ES-I3 (cell line): ENCODE measurements around the gene BMX.

Source experiments
- H3K36me3 ChIP-seq: 2 replicates; pipeline ENCODE4 v1.6.1; 2013; ENCODE audit warnings: mild to moderate bottlenecking, low read length, control low read depth, moderate library complexity; ENCODE audit not compliant: insufficient read depth
- H3K4me1 ChIP-seq: 2 replicates; pipeline ENCODE4 v1.6.1; 2013; ENCODE audit warnings: mild to moderate bottlenecking, control low read depth, low read length; ENCODE audit not compliant: insufficient read depth
- H3K9ac ChIP-seq: 2 replicates; pipeline ENCODE4 v1.6.1; 2013; ENCODE audit warnings: low read depth, mild to moderate bottlenecking, low read length, moderate library complexity
- H3K9me3 ChIP-seq: 2 replicates; pipeline ENCODE4 v1.6.1; 2013; ENCODE audit warnings: mild to moderate bottlenecking, low read length, moderate library complexity; ENCODE audit not compliant: control insufficient read depth, insufficient read depth

BMX gene

DNA sequence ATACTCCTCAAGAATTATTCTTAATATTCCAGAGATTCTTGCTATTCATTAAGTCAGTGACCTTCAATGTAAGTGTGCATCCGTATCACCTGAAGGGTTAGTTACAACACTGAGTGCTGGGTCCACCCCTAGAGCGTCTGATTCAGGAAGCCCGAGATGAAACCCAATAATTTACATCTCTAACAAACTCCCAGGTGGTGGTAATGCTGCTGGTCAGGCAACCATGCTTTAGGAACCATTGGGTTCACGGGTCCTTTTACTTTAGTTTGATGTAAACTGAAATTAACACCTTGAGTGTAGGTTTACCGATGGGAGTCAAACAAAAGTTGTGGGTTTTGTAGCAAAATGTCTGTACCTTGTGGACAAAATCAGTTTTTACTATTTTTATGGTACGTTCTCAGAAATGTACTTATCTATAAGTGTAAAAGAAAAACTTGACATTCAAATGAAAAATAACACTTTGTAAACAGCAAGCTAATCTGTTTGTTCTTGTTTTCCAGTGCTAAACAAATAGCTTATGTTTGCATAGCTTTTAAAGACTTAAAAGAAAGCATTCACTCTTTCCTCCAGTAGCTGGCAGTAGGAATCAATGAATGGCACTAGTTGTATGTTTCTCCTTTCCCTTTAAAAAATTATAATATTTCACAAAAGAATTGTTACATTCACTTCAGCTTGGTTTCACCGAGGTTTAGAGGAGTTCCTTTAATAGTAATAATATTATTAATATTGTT, 67.4 kb downstream of the BMX start:
- Histone ChIP-seq H3K9ac (no peak overlapping the region), H3K9me3 (no peaks in the 10 kb centered on the region), H3K36me3 (no peaks in the 10 kb centered on the region), H3K4me1 (peaks cover 18% of the 10 kb centered on the region)

DNA sequence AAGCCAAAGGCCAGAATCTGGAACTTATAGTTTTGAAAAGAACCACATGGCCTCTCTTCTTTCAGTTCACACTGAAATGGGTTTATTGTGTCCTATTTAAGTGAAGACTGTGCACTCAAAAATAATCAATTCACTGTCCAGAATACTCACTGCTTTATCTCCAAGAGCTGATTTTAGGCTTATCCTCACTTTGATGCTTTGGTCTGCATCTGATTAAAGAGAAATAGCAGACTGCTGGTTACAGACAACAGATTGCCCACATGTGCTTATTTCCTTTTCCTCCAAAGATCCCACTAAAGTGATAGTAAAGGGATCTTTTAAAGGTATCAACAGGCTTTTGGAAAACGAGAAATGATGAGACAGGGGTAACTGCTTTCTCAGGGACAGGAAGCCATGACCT, 69.5 kb downstream of the BMX start:
- Histone ChIP-seq H3K4me1 (peaks cover 18% of the 10 kb centered on the region), H3K9me3 (no peaks in the 10 kb centered on the region)

DNA sequence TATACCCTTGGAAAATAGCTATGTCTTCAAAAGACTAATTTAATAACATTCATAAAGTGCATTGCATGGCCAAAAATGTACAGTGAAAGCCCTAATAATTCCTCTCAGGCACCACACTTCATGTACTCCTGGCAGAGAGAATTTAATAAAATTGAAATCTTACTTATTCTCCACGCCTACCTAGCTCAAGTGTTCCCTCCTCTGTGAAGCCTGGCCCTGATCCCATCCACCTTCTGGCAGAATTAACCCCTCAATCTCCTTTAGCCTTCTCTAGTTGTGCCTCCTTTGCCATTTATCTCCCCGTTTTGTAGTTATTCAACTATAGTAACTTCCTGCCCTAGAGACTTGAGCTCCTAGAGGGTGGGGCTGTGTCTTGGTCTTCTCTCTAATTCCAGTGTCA, 73.4 kb downstream of the BMX start:
- no peaks in the 10 kb centered on the region for H3K9me3 ChIP-seq

More for the DNA sequence above, 69.5 kb downstream of the BMX start:
- no peak overlapping the region for H3K9ac ChIP-seq
- no peaks in the 10 kb centered on the region for H3K36me3 ChIP-seq

DNA sequence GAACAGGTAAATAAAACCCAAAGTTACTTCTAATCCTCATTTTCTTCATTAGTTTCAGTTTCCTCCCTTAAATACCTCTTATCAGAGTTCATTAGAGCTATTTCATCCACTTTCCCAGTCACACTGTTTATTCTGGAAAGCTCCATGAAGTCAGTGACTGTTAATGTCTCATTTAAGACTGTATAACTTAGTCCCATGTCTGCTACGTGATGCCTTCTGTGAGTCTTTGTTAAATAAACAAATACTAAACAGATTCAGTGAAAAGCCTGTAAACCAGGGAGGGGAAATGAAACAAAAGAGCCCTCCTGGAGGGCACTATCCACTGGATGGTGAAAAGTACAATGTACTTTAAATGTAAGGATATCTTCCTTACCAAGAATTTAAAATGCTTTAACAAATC, 75.4 kb downstream of the BMX start:
- H3K4me1 ChIP-seq = peaks cover 17% of the 10 kb centered on the region
- H3K9me3 ChIP-seq = no peaks in the 10 kb centered on the region
- no peaks in the 10 kb centered on the region for H3K36me3 ChIP-seq
- H3K9ac ChIP-seq = no peak overlapping the region

More for the DNA sequence above, 73.4 kb downstream of the BMX start:
- Histone ChIP-seq H3K9ac (no peak overlapping the region), H3K4me1 (peaks cover 7% of the 10 kb centered on the region; the same call in 1 of the 2 replicates), H3K36me3 (no peaks in the 10 kb centered on the region)

DNA sequence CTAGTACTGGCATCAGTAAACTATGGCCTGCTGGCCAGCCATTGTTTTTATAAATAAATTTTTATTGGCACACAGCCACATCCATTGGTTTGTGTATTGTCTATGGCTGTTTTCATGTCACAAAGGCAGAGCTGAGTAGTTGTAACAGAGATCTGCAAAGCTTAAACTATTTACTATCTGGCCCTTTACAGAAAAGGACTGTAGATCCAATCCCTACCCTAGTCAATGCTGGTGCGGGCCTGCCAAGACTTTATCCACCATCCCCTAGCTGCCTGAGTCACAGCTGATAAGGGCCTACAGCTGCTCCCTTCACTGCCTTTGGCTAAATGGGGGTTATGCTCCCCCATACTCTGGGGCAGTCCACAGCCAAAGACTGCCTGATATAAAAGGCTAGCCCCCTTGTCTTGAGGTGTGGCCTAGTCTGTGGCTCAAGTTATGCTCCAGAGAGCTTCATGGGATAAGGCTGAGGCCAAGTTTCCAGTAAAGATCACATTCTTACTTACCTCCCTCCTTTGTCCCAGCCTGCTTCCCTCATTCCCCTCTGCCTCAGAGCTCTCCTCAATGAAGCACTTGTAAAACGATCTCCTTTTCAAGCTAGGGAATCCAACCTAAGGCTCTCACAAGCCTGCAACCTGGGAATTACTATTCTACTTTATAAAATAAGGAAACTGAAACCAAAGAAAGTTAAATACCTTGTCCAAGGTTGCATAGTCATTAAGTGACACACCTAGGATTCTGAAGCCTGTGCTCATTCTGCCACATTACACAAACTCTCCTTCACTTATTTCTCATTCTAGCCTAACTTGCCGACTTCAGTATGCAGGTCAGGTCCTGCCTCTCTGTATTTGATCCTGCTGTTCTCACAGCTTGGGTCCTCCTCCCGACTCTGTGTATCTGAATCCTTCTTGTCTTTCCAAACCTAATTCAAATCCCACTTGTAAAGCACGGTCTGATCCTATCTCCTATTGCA, 79.5 kb downstream of the BMX start:
- Histone ChIP-seq H3K4me1 (peaks cover 17% of the 10 kb centered on the region), H3K9ac (no peak overlapping the region), H3K9me3 (no peaks in the 10 kb centered on the region), H3K36me3 (no peaks in the 10 kb centered on the region)

DNA sequence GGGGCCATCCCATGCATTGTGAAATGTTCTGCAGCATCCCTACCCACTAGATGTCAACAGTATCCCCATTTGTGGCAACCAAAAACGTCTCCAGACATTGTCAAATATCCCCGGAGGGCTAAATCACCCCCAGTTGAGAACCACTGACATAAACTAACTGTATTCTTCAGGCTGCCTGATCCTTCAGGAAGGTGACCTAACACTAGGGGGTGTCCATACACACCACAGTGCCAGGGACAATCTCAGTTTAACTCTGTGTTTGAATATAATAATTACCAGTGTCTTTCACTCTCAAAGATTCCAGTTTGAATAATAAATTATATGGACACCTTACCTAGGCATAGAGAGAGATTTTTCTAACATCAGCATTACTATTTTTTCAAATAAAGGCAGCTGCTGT, 93.8 kb downstream of the BMX start:
- H3K36me3 ChIP-seq = no peaks in the 10 kb centered on the region
- H3K9ac ChIP-seq = no peak overlapping the region
- H3K9me3 ChIP-seq = no peaks in the 10 kb centered on the region
- H3K4me1 ChIP-seq = no peaks in the 10 kb centered on the region

DNA sequence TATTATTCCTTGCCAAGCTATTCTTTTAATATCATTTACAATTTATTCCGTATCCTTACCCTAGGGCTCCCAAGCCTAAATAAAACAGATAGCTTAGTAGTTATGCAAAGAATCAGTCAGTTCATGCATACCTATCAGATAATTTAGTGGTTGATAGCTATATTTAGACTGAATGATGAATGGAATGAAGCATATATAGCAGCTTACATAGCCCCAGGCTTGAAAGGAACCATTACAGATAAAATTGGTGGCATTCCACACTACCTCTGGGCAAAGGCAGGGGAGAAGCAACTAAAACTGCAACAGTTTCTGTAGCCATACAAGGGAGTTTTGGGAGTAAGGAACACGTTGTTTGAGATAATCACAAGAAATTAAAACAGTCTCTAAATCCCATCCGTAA, 97.4 kb downstream of the BMX start:
- no peaks in the 10 kb centered on the region for H3K4me1 ChIP-seq
- H3K9me3 ChIP-seq = no peaks in the 10 kb centered on the region

DNA sequence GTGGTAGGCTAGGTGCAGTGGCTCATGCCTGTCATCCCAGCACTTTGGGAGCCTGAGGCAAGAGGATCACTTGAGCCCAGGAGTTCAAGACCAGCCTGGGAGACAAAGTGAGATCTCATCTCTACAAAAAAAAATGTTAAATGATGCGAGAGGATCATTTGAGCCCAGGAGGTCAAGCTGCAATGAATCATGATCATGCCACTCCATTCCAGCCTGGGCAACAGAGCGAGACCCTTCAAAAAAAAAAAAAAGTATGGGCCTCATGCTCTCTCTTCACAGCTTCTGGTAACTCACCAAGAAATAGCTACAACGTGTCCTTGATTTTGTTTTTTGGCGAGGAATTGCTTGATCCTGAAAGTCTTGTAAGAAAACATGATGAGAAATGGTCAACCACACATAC, 98.9 kb downstream of the BMX start:
- H3K4me1 ChIP-seq = no peaks in the 10 kb centered on the region
- H3K9ac ChIP-seq = no peak overlapping the region
- H3K9me3 ChIP-seq = no peaks in the 10 kb centered on the region
- H3K36me3 ChIP-seq = no peaks in the 10 kb centered on the region

More for the DNA sequence above, 97.4 kb downstream of the BMX start:
- H3K36me3 ChIP-seq = no peaks in the 10 kb centered on the region
- H3K9ac ChIP-seq = no peak overlapping the region

DNA sequence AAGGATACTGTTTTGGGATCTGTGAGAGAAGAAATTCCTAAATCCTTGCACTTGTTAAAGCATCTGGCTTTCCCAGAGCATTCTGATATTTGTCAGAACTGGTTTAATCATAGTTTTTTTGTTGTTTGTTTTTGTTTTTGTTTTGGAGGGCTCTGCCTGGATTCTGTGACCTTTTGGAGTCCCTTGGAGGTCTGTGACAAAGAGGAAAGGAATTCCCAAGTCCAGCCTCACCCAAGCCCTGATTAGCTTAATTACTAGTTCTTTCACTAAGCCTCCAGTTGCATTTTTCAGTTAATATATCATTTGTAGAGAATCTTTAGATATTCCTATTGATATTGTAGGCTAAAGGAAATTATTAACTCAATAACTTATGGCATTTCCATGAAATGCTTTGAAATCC, 99.4 kb downstream of the BMX start:
- H3K36me3 ChIP-seq = no peaks in the 10 kb centered on the region
- H3K4me1 ChIP-seq = no peaks in the 10 kb centered on the region
- H3K9me3 ChIP-seq = no peaks in the 10 kb centered on the region
- H3K9ac ChIP-seq = no peak overlapping the region

DNA sequence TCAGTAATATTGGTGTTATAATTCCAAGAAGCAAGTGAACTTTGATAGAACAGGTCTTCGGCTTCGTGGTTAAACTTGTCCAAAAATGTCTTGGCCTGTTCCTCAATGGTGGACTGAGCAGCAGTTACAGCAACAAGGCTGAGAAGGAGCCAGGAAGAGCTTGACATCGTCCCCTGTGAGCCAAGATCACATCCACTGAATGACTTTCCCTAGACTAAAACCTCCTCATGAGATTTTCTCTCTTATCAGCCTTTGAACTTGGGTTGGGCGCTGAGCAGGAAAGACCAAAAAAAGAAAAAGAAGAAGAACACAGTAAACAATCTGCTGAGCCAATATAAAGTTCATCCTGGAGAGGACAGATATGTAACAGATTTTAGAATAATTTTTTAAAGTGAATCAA, 100.1 kb downstream of the BMX start, which contains the start of gene ACE2:
Gene ACE2 (minus strand): TSS at position 216 of the 400 bp plus-strand sequence. CDS start 49 bp downstream, at position 167.
- Histone ChIP-seq H3K36me3 (no peaks in the 10 kb centered on the region), H3K9ac (no peak within 1 kb of the TSS), H3K4me1 (no peaks in the 10 kb centered on the region), H3K9me3 (no peaks in the 10 kb centered on the region)

DNA sequence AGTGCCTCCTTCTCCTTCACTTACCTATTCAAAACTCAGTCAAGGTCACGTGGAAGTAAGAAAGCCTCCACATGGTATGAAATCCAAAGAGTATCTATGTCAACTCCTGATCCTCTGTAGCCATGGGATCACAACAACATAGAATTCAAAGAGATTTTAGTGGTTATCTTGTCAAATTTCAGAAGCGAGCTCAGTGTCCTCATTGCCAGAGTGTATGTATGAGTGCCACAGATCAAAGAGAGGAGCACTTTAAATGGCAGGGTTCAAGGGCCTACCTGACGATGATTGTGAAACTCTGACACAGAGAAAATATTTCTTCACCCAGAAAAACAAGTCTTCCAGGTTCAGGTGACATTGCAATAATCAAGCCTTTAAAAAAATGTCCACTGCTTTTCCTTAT, 101.3 kb downstream of the BMX start:
- no peaks in the 10 kb centered on the region for H3K36me3 ChIP-seq
- H3K9me3 ChIP-seq = no peaks in the 10 kb centered on the region
- peaks cover 8% of the 10 kb centered on the region; the same call in 1 of the 2 replicates for H3K4me1 ChIP-seq
- H3K9ac ChIP-seq = no peak overlapping the region

DNA sequence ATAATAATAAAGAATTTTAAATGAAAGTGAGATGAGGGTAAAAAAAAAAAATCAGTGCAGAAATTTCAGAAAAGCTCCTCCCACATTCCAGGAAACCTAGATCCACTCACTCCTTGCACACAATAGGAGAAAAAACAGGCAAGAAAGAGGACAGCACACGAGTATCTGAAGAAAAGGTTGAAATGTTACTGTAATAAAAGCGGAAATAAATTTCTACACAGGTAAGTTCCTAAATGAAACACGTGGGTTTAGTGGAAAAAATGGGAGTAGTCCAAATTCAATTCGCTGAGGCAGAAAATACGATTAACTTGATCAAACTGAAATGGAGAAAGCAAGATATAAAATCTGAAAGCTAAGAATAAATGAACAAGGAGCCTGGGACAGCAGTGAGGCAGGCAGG, 102.2 kb downstream of the BMX start:
- Histone ChIP-seq H3K36me3 (no peaks in the 10 kb centered on the region), H3K9ac (no peak overlapping the region), H3K4me1 (peaks cover 8% of the 10 kb centered on the region; the same call in 1 of the 2 replicates), H3K9me3 (no peaks in the 10 kb centered on the region)

DNA sequence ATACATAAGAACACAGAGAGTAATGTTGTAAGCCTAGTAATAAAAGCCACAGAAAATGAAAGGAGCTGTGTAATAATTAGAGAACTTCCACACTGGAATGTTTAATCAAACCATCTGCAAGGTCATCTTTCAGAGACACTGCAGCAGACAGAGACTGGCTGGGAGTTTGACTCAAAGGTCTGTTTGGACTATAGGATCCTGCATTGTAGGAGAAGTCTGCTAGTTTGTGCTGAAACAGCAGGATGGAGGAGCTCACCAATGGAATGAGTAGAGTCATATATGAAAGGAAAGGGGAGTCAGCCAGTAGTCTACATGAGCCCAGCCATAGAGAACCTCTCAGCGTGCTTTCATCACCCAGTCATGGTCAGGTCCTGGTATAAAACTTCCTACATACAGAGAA, 104.6 kb downstream of the BMX start:
- Histone ChIP-seq H3K36me3 (no peaks in the 10 kb centered on the region), H3K9ac (no peak overlapping the region), H3K9me3 (no peaks in the 10 kb centered on the region), H3K4me1 (peaks cover 8% of the 10 kb centered on the region; the same call in 1 of the 2 replicates)
